ENCODE data around the gene SLC25A33. TPM values are rescaled to one million over a fixed set of nuclear protein-coding genes. Genes with fewer than 3 reads are reported as not detected.

Gene SLC25A33
- total and polyA plus RNA-seq, 2 of the 8 experiments (the other 6 are each of a cell fraction or from before 2014, with no cell fraction given), result 7.8 to 12.8 TPM

DNA sequence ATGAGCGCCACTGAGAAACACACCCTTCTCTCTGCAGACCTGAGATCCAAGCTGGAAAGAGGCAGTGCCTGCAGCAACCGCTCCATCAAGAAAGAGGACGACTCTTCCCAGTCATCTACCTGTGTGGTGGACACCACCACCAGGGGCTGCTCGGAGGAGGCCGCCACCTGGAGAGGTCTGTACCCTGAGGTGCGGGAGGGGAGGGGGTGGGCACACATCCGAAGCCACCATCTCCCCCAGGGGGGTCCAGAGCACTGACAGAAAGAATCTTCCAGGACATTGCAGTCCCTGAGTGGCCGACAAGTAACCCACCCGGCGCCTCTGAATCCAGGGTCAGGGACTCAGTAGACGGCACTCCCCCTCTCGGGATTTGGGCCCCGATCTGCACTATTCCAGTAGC lies 72.5 kb downstream of the SLC25A33 start:
- Histone ChIP-seq H3K79me1 (ENCODE audit: low read depth, low read length) (no peaks in the 10 kb centered on the region; the same call in 1 of the 2 replicates), H3K27ac (ENCODE audit: low read depth, low read length) (no peak overlapping the region), H2AFZ (ENCODE audit: low read length) (no peak overlapping the region), H3K4me2 (ENCODE audit: insufficient read depth in 1 of 2, low read depth in 2 of 2, low read length in 2 of 2) (no peak overlapping the region), H2BK15ac (ENCODE audit: low read length) (no peak overlapping the region), H3K4ac (replicated peaks; ENCODE audit: insufficient read length, low read depth, low read length) (no peak overlapping the region), H3K23ac (ENCODE audit: insufficient read length) (no peak overlapping the region), H3K9me3 (ENCODE audit: insufficient read depth in 2 of 2, low read depth in 1 of 2, low read length in 1 of 2) (no peaks in the 10 kb centered on the region), H4K91ac (replicated peaks; ENCODE audit: insufficient read length, low read length) (no peak overlapping the region), H3K4me3 (ENCODE audit: extremely low read depth in 1 of 4, insufficient read depth in 2 of 4, low read depth in 3 of 4, low read length in 4 of 4) (no peak overlapping the region), H2BK5ac (ENCODE audit: low read depth, low read length) (no peak overlapping the region), H3K14ac (ENCODE audit: insufficient read length) (no peak overlapping the region), H4K20me1 (replicated peaks in 1 of 2; ENCODE audit: control insufficient read depth in 1 of 2, insufficient read depth in 2 of 2, low read length in 2 of 2) (peaks cover 0 to 7% of the 10 kb centered on the region in 2 experiments), H3K9ac (replicated peaks in 1 of 4; ENCODE audit: extremely low read depth in 1 of 4, low read depth in 3 of 4, low read length in 3 of 4) (no peak overlapping the region), H3K79me2 (ENCODE audit: control insufficient read depth in 1 of 2, insufficient read depth in 2 of 2, low read length in 2 of 2) (no peaks in the 10 kb centered on the region), H3K27me3 (replicated peaks in 1 of 4; ENCODE audit: control insufficient read depth in 3 of 4, extremely low read depth in 1 of 4, insufficient read depth in 3 of 4, low read length in 3 of 4) (no peaks in the 10 kb centered on the region), H3K4me1 (replicated peaks in 1 of 4; ENCODE audit: control insufficient read depth in 3 of 4, insufficient read depth in 4 of 4, low read length in 3 of 4) (no peaks in the 10 kb centered on the region), H2BK20ac (ENCODE audit: low read length) (no peak overlapping the region), H2BK12ac (ENCODE audit: low read depth, low read length) (no peak overlapping the region), H3K56ac (replicated peaks; ENCODE audit: insufficient read length, low read depth, low read length) (no peak overlapping the region), H4K5ac (ENCODE audit: insufficient read length, low read depth, low read length) (no peak overlapping the region), H4K8ac (ENCODE audit: extremely low read depth, insufficient read depth, low read length) (no peak overlapping the region), H3K36me3 (ENCODE audit: control insufficient read depth in 2 of 4, insufficient read depth in 4 of 4, low read length in 3 of 4) (peaks cover 8 to 28% (median 17%) of the 10 kb centered on the region in 4 experiments; a peak in 5 of 8 replicates), H2AK5ac (ENCODE audit: low read depth, low read length) (no peak overlapping the region), H3K18ac (ENCODE audit: extremely low read depth, low read length) (no peak overlapping the region), H3K23me2 (ENCODE audit: low read depth, low read length) (no peaks in the 10 kb centered on the region), H2BK120ac (replicated peaks; ENCODE audit: low read depth, low read length) (no peak overlapping the region)
- DNase-seq (ENCODE audit: low read depth in 1 of 2, low spot score in 2 of 2) (no peak), FAIRE-seq (no peak)
- ChIA-PET CTCF (ENCODE audit: partially characterized antibody) (interaction anchor here (1.4 to 6.7 kb wide), 4 partner anchors 9 to 109 kb away, joined by 3 to 77 read pairs (median 9); no protein-coding TSS in a partner anchor), POLR2A (ENCODE audit: partially characterized antibody) (interaction anchor here (2.2 kb wide), 1 partner anchor 9 kb away, joined by 7 read pairs; no protein-coding TSS in a partner anchor)
- TF ChIP-seq SUZ12 (IDR thresholded peaks at IDR 0.05; ENCODE audit: low read length) (no peak), GTF2F1 (IDR thresholded peaks at IDR 0.05; ENCODE audit: borderline replicate concordance, low read depth, low read length) (no peak), CHD1 (IDR thresholded peaks at IDR 0.05; ENCODE audit: low read depth, low read length) (no peak), KDM5A (IDR thresholded peaks at IDR 0.05; ENCODE audit: low read length) (no peak), TBP (IDR thresholded peaks at IDR 0.05; ENCODE audit: low read depth, low read length) (no peak), RFX5 (IDR thresholded peaks at IDR 0.05; ENCODE audit: borderline replicate concordance, low read depth, low read length) (no peak), FOSL1 (IDR thresholded peaks at IDR 0.05; ENCODE audit: insufficient read depth, low read depth, low read length) (no peak)
- 88% methylated on average over 12 of the region's 13 CpGs; no CpG with 5 or more reads in 1 of the 2 experiments for WGBS, 2 experiments (ENCODE audit: extremely low coverage in 1 of 2, insufficient coverage in 1 of 2, insufficient read length in 1 of 2, insufficient replicate concordance in 2 of 2, low coverage in 1 of 2, low lambda C conversion rate in 2 of 2, missing lambda C conversion rate in 1 of 2)

Measured in H1 (cell line).